Ishikawa (cell line): ENCODE measurements around the gene SRF.

Experiments used
- CEBPB ChIP-seq: IDR thresholded peaks from 2 replicates; pipeline ENCODE4 v1.6.1; 2012
- CREB1 ChIP-seq: IDR thresholded peaks from 2 replicates; pipeline ENCODE4 v1.6.1; 2012; ENCODE audit warnings: low read depth
- EGR1 ChIP-seq: IDR thresholded peaks from 2 replicates; pipeline ENCODE4 v1.6.1; 2012
- EP300 ChIP-seq: IDR thresholded peaks from 2 replicates; pipeline ENCODE4 v1.6.1; 2012; ENCODE audit warnings: borderline replicate concordance
- FOXM1 ChIP-seq: IDR thresholded peaks from 2 replicates; pipeline ENCODE4 v1.6.1; 2012; ENCODE audit warnings: low read depth, borderline replicate concordance
- MAX ChIP-seq: IDR thresholded peaks from 2 replicates; pipeline ENCODE4 v1.6.1; 2012
- NFIC ChIP-seq: IDR thresholded peaks from 2 replicates; pipeline ENCODE4 v1.6.1; 2012
- RAD21 ChIP-seq: IDR thresholded peaks from 2 replicates; pipeline ENCODE4 v1.6.1; 2012; ENCODE audit warnings: low read depth
- REST ChIP-seq: IDR thresholded peaks from 2 replicates; pipeline ENCODE4 v1.6.1; 2012; ENCODE audit warnings: low read depth, mild to moderate bottlenecking
- TAF1 ChIP-seq: IDR thresholded peaks from 2 replicates; pipeline ENCODE4 v1.6.1; 2012; ENCODE audit warnings: low read depth, mild to moderate bottlenecking
- YY1 ChIP-seq: IDR thresholded peaks from 2 replicates; pipeline ENCODE4 v1.6.1; 2012; ENCODE audit warnings: low read depth
- ZBTB7A ChIP-seq: IDR thresholded peaks from 2 replicates; pipeline ENCODE4 v1.6.1; 2012; ENCODE audit warnings: low read depth
- TF ChIP-seq, protein P1 (sequence below): IDR thresholded peaks from 2 replicates; pipeline ENCODE4 v1.6.1; 2012

GRCh38 chr6:43213431-43213830 is 42.4 kb downstream of the SRF start:
- TF ChIP-seq TAF1, result no peak
- TF ChIP-seq REST, result no peak
- TF ChIP-seq MAX, result no peak
- TF ChIP-seq ZBTB7A, result no peak
- TF ChIP-seq CREB1, result no peak
- TF ChIP-seq YY1, result no peak
- TF ChIP-seq EP300, result no peak
- TF ChIP-seq RAD21, result no peak
- no peak for TF ChIP-seq EGR1
- no peak for TF ChIP-seq CEBPB
- no peak for TF ChIP-seq FOXM1
- TF ChIP-seq NFIC, result no peak
- TF ChIP-seq, protein P1, sequence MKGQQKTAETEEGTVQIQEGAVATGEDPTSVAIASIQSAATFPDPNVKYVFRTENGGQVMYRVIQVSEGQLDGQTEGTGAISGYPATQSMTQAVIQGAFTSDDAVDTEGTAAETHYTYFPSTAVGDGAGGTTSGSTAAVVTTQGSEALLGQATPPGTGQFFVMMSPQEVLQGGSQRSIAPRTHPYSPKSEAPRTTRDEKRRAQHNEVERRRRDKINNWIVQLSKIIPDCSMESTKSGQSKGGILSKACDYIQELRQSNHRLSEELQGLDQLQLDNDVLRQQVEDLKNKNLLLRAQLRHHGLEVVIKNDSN, result no peak
